Left ventricle myocardium inferior (tissue), 1 donor: ENCODE measurements around the gene NOL4L. TPM values are rescaled to one million over a fixed set of nuclear protein-coding genes. Genes with fewer than 3 reads are reported as not detected.

ENCODE experiments used
- DNase-seq: peaks from one replicate; pipeline ENCODE4 v3.0.0-alpha.2; 2020
- H3K27ac ChIP-seq: fragments of 200-600 bp; replicated peaks from 2 replicates; pipeline ENCODE4 v1.8.0; 2021
- H3K27me3 ChIP-seq: fragments of 200-600 bp; 2 replicates; pipeline ENCODE4 v1.8.0; 2021; ENCODE audit warnings: low read depth
- H3K36me3 ChIP-seq: fragments of 200-600 bp; 2 replicates; pipeline ENCODE4 v1.8.0; 2021
- H3K4me1 ChIP-seq: fragments of 200-600 bp; 2 replicates; pipeline ENCODE4 v1.8.0; 2021
- H3K4me3 ChIP-seq: fragments of 200-600 bp; 2 replicates; pipeline ENCODE4 v1.8.0; 2021; ENCODE audit warnings: mild to moderate bottlenecking, moderate library complexity
- H3K9me3 ChIP-seq: fragments of 200-600 bp; replicated peaks from 2 replicates; pipeline ENCODE4 v1.8.0; 2021
- intact Hi-C: fragments of 100-400 bp; cut with micrococcal nuclease; formaldehyde crosslinking; loops from one replicate; pipeline ENCODE4 v1.11.0; 2022
- total RNA-seq: library from RNA; stranded (reverse); fragmentation: NEBNext Ultra II Directional; extraction: Animal tissue kit (Norgen Biotek cat#: 25700); gene quantifications from one replicate; pipeline ENCODE4 v1.2.1, GENCODE V29; 2021
- TF ChIP-seq, protein P1 (sequence below): fragments of 200-600 bp; IDR thresholded peaks from 2 replicates; pipeline ENCODE4 v1.8.0; 2021; ENCODE audit warnings: antibody characterized with exemption, mild to moderate bottlenecking, borderline replicate concordance
- donor health status: DM: no; HTN: yes; CAD: no; lungs with severe emphysema.

NOL4L gene
- total RNA-seq, 1 donor from 2014 or later = 5.6 TPM

DNA sequence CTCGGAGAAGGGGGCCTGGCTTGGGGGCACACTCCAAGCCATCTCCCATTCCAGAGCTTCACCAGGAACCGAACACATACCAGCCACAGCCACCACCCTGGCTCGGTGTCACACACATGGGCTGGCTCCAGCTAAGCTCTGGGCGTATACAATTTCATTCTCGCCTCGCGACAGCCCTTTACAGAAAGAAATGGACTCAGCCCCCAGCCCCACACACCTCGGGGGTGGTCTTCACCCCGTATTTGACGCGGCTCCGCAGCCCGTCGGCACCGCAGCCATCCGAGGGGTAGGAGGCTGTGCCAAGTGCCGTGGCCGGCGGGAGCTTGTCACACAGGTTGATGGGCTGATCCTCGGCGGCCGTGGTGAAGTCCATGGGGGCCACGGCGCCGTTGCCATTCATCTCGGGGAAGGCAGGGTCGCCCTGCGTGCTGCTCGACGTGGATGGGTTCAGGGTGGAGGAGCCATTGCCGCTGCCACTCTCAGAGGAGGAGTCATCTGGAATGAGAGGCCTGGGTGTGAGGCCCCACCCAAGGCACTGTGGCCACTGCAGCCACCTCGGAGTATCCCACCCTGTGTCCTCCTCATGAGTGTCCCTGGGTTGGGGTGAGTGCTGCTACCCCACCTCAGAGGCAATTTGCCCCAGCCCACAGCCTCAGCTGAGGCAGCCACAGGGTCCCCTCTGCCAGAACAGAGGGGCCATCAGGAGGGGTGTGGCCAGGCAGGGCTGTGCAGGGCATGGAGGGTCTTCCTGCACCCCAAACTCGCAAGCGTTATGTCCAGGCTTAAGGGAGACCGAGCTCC is 129.0 kb downstream of the NOL4L start:
- Histone ChIP-seq H3K27ac (no peak overlapping the region), H3K4me3 (no peak overlapping the region), H3K36me3 (peaks cover 26% of the 10 kb centered on the region), H3K9me3 (no peaks in the 10 kb centered on the region), H3K27me3 (no peaks in the 10 kb centered on the region), H3K4me1 (peaks cover 35% of the 10 kb centered on the region)
- intact Hi-C loops = no loop called here
- TF ChIP-seq, protein P1, sequence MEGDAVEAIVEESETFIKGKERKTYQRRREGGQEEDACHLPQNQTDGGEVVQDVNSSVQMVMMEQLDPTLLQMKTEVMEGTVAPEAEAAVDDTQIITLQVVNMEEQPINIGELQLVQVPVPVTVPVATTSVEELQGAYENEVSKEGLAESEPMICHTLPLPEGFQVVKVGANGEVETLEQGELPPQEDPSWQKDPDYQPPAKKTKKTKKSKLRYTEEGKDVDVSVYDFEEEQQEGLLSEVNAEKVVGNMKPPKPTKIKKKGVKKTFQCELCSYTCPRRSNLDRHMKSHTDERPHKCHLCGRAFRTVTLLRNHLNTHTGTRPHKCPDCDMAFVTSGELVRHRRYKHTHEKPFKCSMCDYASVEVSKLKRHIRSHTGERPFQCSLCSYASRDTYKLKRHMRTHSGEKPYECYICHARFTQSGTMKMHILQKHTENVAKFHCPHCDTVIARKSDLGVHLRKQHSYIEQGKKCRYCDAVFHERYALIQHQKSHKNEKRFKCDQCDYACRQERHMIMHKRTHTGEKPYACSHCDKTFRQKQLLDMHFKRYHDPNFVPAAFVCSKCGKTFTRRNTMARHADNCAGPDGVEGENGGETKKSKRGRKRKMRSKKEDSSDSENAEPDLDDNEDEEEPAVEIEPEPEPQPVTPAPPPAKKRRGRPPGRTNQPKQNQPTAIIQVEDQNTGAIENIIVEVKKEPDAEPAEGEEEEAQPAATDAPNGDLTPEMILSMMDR = no peak
- peak; percentile 7 for DNase-seq

DNA sequence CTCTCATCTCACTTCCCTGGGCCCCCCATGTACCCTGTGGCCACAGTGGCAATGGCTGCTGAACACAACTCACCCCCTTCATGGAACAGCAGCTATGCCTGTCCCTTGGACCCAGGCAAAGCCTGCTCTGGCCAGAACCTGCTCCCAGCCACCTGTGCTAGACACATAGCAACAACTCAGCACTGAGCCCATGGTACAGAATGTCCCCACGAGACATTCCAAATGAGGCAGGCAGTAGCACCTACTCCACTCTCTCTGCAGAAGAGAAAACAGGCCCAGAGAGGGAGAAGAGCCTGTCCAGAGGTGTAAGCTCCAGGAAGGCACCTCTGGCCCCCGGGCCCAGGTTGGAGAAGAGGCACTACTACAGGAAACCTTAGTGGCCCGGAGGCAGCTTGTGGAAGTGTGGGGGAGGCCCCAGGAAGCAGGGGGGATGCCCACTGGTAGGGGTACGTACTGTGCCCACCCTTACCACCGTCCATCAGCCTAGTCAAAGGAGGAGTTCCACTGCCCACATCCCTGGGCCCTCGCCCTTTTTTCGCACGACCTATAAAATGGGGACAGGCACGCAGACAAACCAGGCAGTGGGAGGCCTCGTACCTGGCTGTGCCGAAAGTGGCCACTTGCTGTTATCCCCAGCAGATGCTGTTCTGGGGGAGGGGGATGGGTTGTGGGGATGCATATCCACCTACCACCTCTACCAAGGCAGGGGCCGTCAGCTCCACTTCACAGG is 129.8 kb downstream of the NOL4L start:
- TF ChIP-seq, protein P1 = no peak
- intact Hi-C loops = no loop called here
- H3K36me3 ChIP-seq = peaks cover 26% of the 10 kb centered on the region
- H3K9me3 ChIP-seq = no peaks in the 10 kb centered on the region
- DNase-seq = peak; percentile 12
- H3K27me3 ChIP-seq = no peaks in the 10 kb centered on the region
- H3K4me3 ChIP-seq = no peak overlapping the region
- H3K27ac ChIP-seq = no peak overlapping the region
- H3K4me1 ChIP-seq = peaks cover 43% of the 10 kb centered on the region

DNA sequence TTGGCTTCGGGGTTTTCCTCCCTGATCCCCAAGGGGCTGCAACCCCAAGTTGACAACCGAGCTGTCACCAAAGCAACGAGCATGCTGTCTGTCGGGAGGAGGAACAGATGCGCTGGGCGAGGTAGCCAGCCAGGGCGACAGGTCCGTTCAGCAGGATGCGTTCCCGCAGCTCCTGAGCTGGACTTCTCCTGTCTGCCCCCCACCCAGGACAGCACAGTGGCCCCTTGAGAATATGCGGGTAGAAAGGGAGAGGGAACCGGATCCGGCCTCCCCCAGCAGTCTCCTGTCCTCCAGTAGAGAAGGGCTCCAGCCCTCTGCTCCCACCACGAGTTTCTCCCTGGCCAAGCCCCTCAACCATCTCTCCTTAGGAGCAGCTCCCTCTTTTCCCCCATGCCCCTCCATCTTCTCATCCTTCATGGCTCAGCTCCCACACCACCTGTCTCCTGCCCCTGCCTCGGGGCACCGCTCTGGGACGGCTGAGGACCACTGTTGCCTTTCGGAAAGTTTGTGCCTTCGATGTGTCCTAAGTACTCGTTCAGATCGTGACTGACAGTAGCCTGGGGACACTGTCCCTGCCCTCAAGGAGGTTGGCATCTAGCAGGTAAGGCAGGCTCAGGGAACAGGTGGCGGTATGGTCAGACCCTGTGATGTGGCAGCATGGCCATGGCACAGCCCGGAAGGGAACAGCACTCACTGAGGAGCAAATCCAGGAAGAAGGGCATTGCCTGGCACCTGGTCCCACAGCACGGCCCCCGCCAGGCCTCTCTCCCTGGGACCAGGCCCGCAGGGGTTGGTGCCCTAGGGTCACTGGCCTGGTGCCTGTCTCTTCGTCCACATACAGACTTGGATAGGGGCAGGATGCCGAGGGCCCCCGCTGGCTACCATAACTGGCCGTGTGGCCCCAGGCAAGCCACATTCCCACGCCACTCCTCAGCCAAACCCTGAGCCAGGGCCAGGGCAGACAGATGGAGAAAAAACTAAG is 130.7 kb downstream of the NOL4L start:
- no peak overlapping the region for H3K4me3 ChIP-seq
- H3K4me1 ChIP-seq = peaks cover 52% of the 10 kb centered on the region
- H3K9me3 ChIP-seq = no peaks in the 10 kb centered on the region
- TF ChIP-seq, protein P1 = no peak
- H3K27ac ChIP-seq = no peak overlapping the region
- peaks cover 26% of the 10 kb centered on the region for H3K36me3 ChIP-seq
- no peaks in the 10 kb centered on the region for H3K27me3 ChIP-seq
- intact Hi-C loops = no loop called here
- DNase-seq = peak; percentile 10

DNA sequence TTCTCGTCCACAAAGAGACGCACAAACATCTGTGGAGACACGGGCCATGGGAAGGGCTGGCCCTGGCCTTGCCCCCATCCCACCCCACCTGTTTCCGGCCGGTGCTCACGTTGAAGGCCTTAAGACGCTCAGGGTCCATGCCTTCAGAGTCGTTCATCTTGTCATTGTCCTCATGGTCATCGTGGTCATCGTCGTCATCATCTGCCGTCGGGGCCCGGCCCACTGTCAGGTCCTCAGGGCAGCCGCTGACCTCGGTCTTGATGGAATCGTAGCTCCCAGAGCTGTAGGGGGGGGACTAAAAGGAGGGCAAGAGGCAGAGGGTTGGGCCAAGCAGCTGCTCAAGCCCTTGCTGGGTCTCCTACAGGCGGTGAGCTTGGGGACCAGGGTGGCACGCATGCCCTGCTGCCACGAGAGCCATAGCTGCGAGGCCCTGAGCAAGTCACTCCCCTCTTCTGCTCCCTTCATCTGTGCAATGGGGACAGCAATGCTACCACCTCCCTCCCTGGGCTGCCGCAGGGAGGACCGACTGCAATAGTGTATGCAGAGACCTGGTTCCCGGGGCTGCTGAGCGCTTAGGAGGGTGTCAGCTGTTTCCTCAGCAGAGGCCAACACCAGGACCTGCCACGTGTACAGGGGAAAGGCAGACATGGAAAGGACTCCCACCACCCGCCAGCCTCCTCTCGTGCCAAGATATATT is 131.5 kb downstream of the NOL4L start:
- Histone ChIP-seq H3K27ac (no peak overlapping the region), H3K4me3 (no peak overlapping the region), H3K4me1 (peaks cover 60% of the 10 kb centered on the region), H3K27me3 (no peaks in the 10 kb centered on the region), H3K9me3 (no peaks in the 10 kb centered on the region), H3K36me3 (peaks cover 26% of the 10 kb centered on the region)
- DNase-seq = peak; percentile 11
- intact Hi-C loops = no loop called here
- TF ChIP-seq, protein P1 = no peak
